Adrenal gland (tissue), 5 donors: ENCODE measurements around the gene RYK.

Source experiments
- POLR2A ChIP-seq, 2 donors: fragments of 450-650 bp; IDR thresholded peaks; one replicate each; pipeline ENCODE4 v1.6.1; 2017; ENCODE audit warnings: antibody characterized with exemption in 2 of 2, mild to moderate bottlenecking in 2 of 2, moderate library complexity in 1 of 2
- TF ChIP-seq, protein P1 (sequence below), 6 experiments: fragments of 450-650 bp in 4 of 6; fragments of 200-600 bp in 2 of 6; sonication (generic) in 1 of 6; IDR thresholded peaks; 1 replicate in 5 of 6; 2 replicates in 1 of 6; pipeline versions ENCODE4 v1.5.1 to v1.8.0; 2016 to 2021; ENCODE audit warnings: antibody characterized with exemption in 6 of 6, mild to moderate bottlenecking in 2 of 6, moderate library complexity in 1 of 6
- donor health status: DM: no; HTN: no; CAD: no.

DNA sequence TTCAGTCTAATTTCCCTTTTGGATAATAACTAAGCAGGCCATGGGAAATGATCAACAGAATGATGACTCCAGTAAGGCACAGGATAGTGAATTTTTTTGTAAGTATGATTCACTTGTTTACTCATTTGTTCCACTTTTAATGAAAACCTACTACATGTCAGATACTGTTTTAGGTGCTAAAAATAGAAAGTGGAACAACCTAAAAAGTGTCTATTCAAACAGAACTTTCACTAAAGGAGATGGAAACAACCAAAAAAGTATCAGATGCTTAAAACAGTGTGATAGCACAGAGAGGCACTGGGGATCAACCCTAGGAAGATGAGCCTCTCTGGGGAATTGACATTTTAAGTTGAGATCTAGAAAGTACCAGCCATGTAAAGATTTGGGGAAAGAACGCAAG, 11.1 kb downstream of the RYK start:
- TF ChIP-seq POLR2A (IDR thresholded peaks at IDR 0.05), result no peak
- TF ChIP-seq, protein P1, sequence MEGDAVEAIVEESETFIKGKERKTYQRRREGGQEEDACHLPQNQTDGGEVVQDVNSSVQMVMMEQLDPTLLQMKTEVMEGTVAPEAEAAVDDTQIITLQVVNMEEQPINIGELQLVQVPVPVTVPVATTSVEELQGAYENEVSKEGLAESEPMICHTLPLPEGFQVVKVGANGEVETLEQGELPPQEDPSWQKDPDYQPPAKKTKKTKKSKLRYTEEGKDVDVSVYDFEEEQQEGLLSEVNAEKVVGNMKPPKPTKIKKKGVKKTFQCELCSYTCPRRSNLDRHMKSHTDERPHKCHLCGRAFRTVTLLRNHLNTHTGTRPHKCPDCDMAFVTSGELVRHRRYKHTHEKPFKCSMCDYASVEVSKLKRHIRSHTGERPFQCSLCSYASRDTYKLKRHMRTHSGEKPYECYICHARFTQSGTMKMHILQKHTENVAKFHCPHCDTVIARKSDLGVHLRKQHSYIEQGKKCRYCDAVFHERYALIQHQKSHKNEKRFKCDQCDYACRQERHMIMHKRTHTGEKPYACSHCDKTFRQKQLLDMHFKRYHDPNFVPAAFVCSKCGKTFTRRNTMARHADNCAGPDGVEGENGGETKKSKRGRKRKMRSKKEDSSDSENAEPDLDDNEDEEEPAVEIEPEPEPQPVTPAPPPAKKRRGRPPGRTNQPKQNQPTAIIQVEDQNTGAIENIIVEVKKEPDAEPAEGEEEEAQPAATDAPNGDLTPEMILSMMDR (IDR thresholded peaks at IDR 0.05), result no peak
